Liver (tissue), 9 donors: ENCODE data around the gene FABP3. TPM values are rescaled to one million over a fixed set of nuclear protein-coding genes. Genes with fewer than 3 reads are reported as not detected.

Experiments used
- DNase-seq: peaks from one replicate; pipeline ENCODE4 v3.0.0-alpha.2; 2017; ENCODE audit warnings: low spot score
- H3K27ac ChIP-seq, 2 donors: one replicate each; pipeline ENCODE4 v1.7.0; 2013; ENCODE audit warnings: inconsistent platforms in 2 of 2, low read length in 2 of 2, control low read depth in 1 of 2, low read depth in 1 of 2, mild to moderate bottlenecking in 1 of 2
- H3K27me3 ChIP-seq, 4 donors: one replicate each; pipeline versions ENCODE4 v1.6.1 to v1.7.0; 2013; ENCODE audit warnings: low read length in 3 of 4, inconsistent platforms in 1 of 4, mild to moderate bottlenecking in 1 of 4, moderate library complexity in 1 of 4; ENCODE audit not compliant: control insufficient read depth in 4 of 4, insufficient read depth in 4 of 4
- H3K36me3 ChIP-seq, 4 donors: one replicate each; pipeline versions ENCODE4 v1.6.1 to v1.7.0; 2013; ENCODE audit warnings: low read length in 3 of 4, mild to moderate bottlenecking in 3 of 4, low read depth in 1 of 4, moderate library complexity in 1 of 4; ENCODE audit not compliant: control insufficient read depth in 4 of 4, insufficient read depth in 3 of 4
- H3K4me1 ChIP-seq, 4 donors: one replicate each; pipeline versions ENCODE4 v1.6.1 to v1.7.0; 2013; ENCODE audit warnings: low read length in 3 of 4, mild to moderate bottlenecking in 3 of 4, moderate library complexity in 1 of 4; ENCODE audit not compliant: control insufficient read depth in 4 of 4, insufficient read depth in 4 of 4
- H3K4me3 ChIP-seq, 3 donors: one replicate each; pipeline versions ENCODE4 v1.6.1 to v1.7.0; 2013; ENCODE audit warnings: low read length in 3 of 3, control low read depth in 1 of 3, low read depth in 1 of 3, mild to moderate bottlenecking in 1 of 3
- H3K9ac ChIP-seq, 2 donors: one replicate each; pipeline ENCODE4 v1.7.0; 2013; ENCODE audit warnings: low read length in 2 of 2, mild to moderate bottlenecking in 2 of 2, moderate library complexity in 2 of 2, control low read depth in 1 of 2, low read depth in 1 of 2
- H3K9me3 ChIP-seq, 4 donors: one replicate each; pipeline versions ENCODE4 v1.6.1 to v1.7.0; 2013; ENCODE audit warnings: low read length in 3 of 4; ENCODE audit not compliant: control insufficient read depth in 4 of 4
- ATF3 ChIP-seq: IDR thresholded peaks from 2 replicates; pipeline ENCODE4 v1.6.1; 2016; ENCODE audit warnings: antibody characterized with exemption
- CTCF ChIP-seq: fragments of 150-350 bp; IDR thresholded peaks from 2 replicates; pipeline ENCODE4 v1.5.1; 2017; ENCODE audit warnings: improper control_type of control experiment, low read depth, low read length; ENCODE audit not compliant: missing input control
- EGR1 ChIP-seq, 2 donors: IDR thresholded peaks; 2 replicates each; pipeline ENCODE4 v1.6.1; 2016 to 2018; ENCODE audit warnings: antibody characterized with exemption in 2 of 2, low read depth in 2 of 2
- FOXA2 ChIP-seq: IDR thresholded peaks from 2 replicates; pipeline ENCODE4 v1.6.1; 2016; ENCODE audit warnings: antibody characterized with exemption
- HNF4G ChIP-seq: IDR thresholded peaks from 2 replicates; pipeline ENCODE4 v1.6.1; 2016; ENCODE audit warnings: antibody characterized with exemption
- MAX ChIP-seq: IDR thresholded peaks from 2 replicates; pipeline ENCODE4 v1.6.1; 2016; ENCODE audit warnings: antibody characterized with exemption
- NR2F2 ChIP-seq: IDR thresholded peaks from 2 replicates; pipeline ENCODE4 v1.6.1; 2016; ENCODE audit warnings: antibody characterized with exemption
- RAD21 ChIP-seq, 2 donors: IDR thresholded peaks; 2 replicates each; pipeline ENCODE4 v1.6.1; 2016; ENCODE audit warnings: antibody characterized with exemption in 2 of 2, mild to moderate bottlenecking in 2 of 2
- REST ChIP-seq: IDR thresholded peaks from 2 replicates; pipeline ENCODE4 v1.6.1; 2016; ENCODE audit warnings: antibody characterized with exemption, mild to moderate bottlenecking
- RXRA ChIP-seq, 2 donors: IDR thresholded peaks; 2 replicates each; pipeline ENCODE4 v1.6.1; 2017 to 2018; ENCODE audit warnings: antibody characterized with exemption in 2 of 2, mild to moderate bottlenecking in 1 of 2
- TAF1 ChIP-seq: conservative IDR thresholded peaks from 2 replicates; pipeline ENCODE4 v1.6.1; 2016; ENCODE audit warnings: antibody characterized with exemption, mild to moderate bottlenecking
- YY1 ChIP-seq: IDR thresholded peaks from 2 replicates; pipeline ENCODE4 v1.6.1; 2016; ENCODE audit warnings: antibody characterized with exemption, mild to moderate bottlenecking
- ZBTB33 ChIP-seq: IDR thresholded peaks from 2 replicates; pipeline ENCODE4 v1.6.1; 2016; ENCODE audit warnings: antibody characterized with exemption
- WGBS: extraction: QIAGEN DNeasy Blood & Tissue Kit; methylation state at CpG from one replicate; pipeline ENCODE4 v1.1.7; 2013; 5-methylcytosine and 5-hydroxymethylcytosine counted together
- polyA plus RNA-seq, 2 donors: library from polyadenylated mRNA; stranded (reverse) in 1 of 2; unstranded in 1 of 2; fragments of 200-250 nt in 1 of 2; fragments of >200 nt in 1 of 2; fragmentation: Nextera tagmentation in 1 of 2; extraction: Ambion mirVana in 1 of 2; gene quantifications; one replicate each; pipeline versions ENCODE4 v1.2.1 to v1.2.3, GENCODE V29; 2013 to 2015
- total RNA-seq, 2 donors: library from RNA; depleted of rRNA; stranded (reverse); fragments of >200 nt; gene quantifications; one replicate each; pipeline ENCODE4 v1.2.3, GENCODE V29; 2014
- donor health status: healthy.
- donor health status: healthy.
- donor health status: healthy.
- donor health status: healthy.
- donor health status: healthy.

FABP3 gene
- total and polyA plus RNA-seq, 4 donors = 2.8 to 28.2 (median 5.2) TPM

GRCh38 chr1:31418626-31419323 lies 45.9 kb upstream of the FABP3 start:
- TF ChIP-seq REST = no peak
- TF ChIP-seq HNF4G = no peak
- no peak for TF ChIP-seq RXRA (IDR thresholded peaks at IDR 0.05)
- TF ChIP-seq YY1 = no peak
- TF ChIP-seq ATF3 = no peak
- no peak for TF ChIP-seq RAD21 (IDR thresholded peaks at IDR 0.05)
- TF ChIP-seq FOXA2 = no peak
- no peak for TF ChIP-seq CTCF
- TF ChIP-seq ZBTB33 = no peak
- no peak for TF ChIP-seq MAX
- TF ChIP-seq NR2F2 = no peak
- Histone ChIP-seq H3K9ac (no peak overlapping the region), H3K9me3 (no peaks in the 10 kb centered on the region), H3K27me3 (no peaks in the 10 kb centered on the region), H3K4me1 (peaks cover 12 to 44% (median 26%) of the 10 kb centered on the region in 4 donors), H3K27ac (peak overlapping the region in 1 of 2 donors; percentile 43), H3K36me3 (no peaks in the 10 kb centered on the region), H3K4me3 (no peak overlapping the region)
- 85% methylated on average over 4 of the region's 4 CpGs for WGBS
- no peak for DNase-seq

GRCh38 chr1:31417148-31417547 lies 44.3 kb upstream of the FABP3 start:
- Histone ChIP-seq H3K27ac (peak overlapping the region; percentile 86 to 96), H3K36me3 (no peaks in the 10 kb centered on the region), H3K4me3 (no peak overlapping the region), H3K27me3 (no peaks in the 10 kb centered on the region), H3K9me3 (no peaks in the 10 kb centered on the region), H3K4me1 (peaks cover 12 to 50% (median 30%) of the 10 kb centered on the region in 4 donors), H3K9ac (peak overlapping the region in 1 of 2 donors; percentile 41)
- WGBS = 37% methylated on average over 3 of the region's 3 CpGs
- DNase-seq = no peak
- TF ChIP-seq EGR1 (IDR thresholded peaks at IDR 0.05; ENCODE audit: low read depth in 2 of 2) = peak in 1 of 2 donors; percentile 90
- peak; percentile 76 for TF ChIP-seq REST
- peak; percentile 99 to 100 for TF ChIP-seq RXRA (IDR thresholded peaks at IDR 0.05)
- no peak for TF ChIP-seq TAF1
- peak; percentile 82 for TF ChIP-seq ZBTB33
- peak; percentile 79 for TF ChIP-seq ATF3
- no peak for TF ChIP-seq CTCF
